PFSK-1 (cell line): Measurements from ENCODE around the gene SIPA1L3.

Experiments
- FOXP2 ChIP-seq: optimal IDR thresholded peaks from 2 replicates; pipeline ENCODE3; 2011; ENCODE audit warnings: borderline replicate concordance, control low read depth, inconsistent platforms; ENCODE audit not compliant: insufficient read depth; ENCODE audit errors: extremely low read length, extremely low read depth
- POLR2AphosphoS5 ChIP-seq: IDR thresholded peaks from 2 replicates; pipeline ENCODE4 v1.6.1; 2012; ENCODE audit warnings: low read depth, mild to moderate bottlenecking, control low read depth, low read length, moderate library complexity
- SIN3A ChIP-seq: IDR thresholded peaks from 2 replicates; pipeline ENCODE4 v1.6.1; 2012; ENCODE audit warnings: mild to moderate bottlenecking, low read length, moderate library complexity, borderline replicate concordance; ENCODE audit not compliant: insufficient read depth
- TAF1 ChIP-seq: IDR thresholded peaks from 2 replicates; pipeline ENCODE4 v1.6.1; 2012; ENCODE audit warnings: low read length, control low read depth, borderline replicate concordance; ENCODE audit not compliant: insufficient read depth
- TF ChIP-seq, protein P1 (sequence below), 2 experiments: IDR thresholded peaks; 2 replicates each; pipeline versions ENCODE4 v1.6.1 to v1.8.0; 2011 to 2012; ENCODE audit warnings: low read depth in 2 of 2, low read length in 2 of 2, control low read depth in 1 of 2, inconsistent platforms in 1 of 2, mild to moderate bottlenecking in 1 of 2, moderate library complexity in 1 of 2; ENCODE audit not compliant: insufficient read depth in 1 of 2

The SIPA1L3 gene

GRCh38 chr19:38196245-38196837, 289.3 kb downstream of the SIPA1L3 start:
- TF ChIP-seq, protein P1, sequence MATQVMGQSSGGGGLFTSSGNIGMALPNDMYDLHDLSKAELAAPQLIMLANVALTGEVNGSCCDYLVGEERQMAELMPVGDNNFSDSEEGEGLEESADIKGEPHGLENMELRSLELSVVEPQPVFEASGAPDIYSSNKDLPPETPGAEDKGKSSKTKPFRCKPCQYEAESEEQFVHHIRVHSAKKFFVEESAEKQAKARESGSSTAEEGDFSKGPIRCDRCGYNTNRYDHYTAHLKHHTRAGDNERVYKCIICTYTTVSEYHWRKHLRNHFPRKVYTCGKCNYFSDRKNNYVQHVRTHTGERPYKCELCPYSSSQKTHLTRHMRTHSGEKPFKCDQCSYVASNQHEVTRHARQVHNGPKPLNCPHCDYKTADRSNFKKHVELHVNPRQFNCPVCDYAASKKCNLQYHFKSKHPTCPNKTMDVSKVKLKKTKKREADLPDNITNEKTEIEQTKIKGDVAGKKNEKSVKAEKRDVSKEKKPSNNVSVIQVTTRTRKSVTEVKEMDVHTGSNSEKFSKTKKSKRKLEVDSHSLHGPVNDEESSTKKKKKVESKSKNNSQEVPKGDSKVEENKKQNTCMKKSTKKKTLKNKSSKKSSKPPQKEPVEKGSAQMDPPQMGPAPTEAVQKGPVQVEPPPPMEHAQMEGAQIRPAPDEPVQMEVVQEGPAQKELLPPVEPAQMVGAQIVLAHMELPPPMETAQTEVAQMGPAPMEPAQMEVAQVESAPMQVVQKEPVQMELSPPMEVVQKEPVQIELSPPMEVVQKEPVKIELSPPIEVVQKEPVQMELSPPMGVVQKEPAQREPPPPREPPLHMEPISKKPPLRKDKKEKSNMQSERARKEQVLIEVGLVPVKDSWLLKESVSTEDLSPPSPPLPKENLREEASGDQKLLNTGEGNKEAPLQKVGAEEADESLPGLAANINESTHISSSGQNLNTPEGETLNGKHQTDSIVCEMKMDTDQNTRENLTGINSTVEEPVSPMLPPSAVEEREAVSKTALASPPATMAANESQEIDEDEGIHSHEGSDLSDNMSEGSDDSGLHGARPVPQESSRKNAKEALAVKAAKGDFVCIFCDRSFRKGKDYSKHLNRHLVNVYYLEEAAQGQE (IDR thresholded peaks at IDR 0.05; ENCODE audit: insufficient read depth in 1 of 2, low read depth in 2 of 2, low read length in 2 of 2): no peak

- TF ChIP-seq, protein P1 (IDR thresholded peaks at IDR 0.05; ENCODE audit: insufficient read depth in 1 of 2, low read depth in 2 of 2, low read length in 2 of 2): no peak
These were observed 290.1 kb downstream of the SIPA1L3 start for GRCh38 chr19:38196948-38197656.

GRCh38 chr19:38197937-38198704, 291.1 kb downstream of the SIPA1L3 start:
- TF ChIP-seq FOXP2 (no peak), POLR2AphosphoS5 (no peak), SIN3A (no peak), TAF1 (no peak)
- TF ChIP-seq, protein P1 (IDR thresholded peaks at IDR 0.05; ENCODE audit: insufficient read depth in 1 of 2, low read depth in 2 of 2, low read length in 2 of 2): no peak

DNA sequence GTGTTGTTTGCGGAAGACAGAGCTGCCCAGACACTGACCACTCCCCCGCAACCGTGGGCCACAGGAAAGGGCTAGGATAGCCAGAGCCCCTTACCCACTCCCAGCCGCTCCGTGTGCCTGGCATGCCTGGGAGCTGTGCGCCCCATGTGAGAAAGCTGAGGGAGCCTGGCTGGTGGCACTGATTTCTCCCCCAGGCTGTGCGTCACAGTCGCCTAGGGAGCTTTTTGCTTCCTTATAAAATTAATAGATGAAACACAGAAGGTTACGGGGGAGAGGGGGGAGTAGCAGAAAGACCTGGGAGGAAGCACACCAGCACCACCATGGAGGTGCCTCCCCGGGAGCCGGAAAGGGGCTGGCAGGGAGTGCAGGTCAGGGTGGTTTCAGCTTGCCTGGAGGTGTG, 292.3 kb downstream of the SIPA1L3 start:
- TF ChIP-seq TAF1 (no peak), FOXP2 (no peak), POLR2AphosphoS5 (no peak)

GRCh38 chr19:38201731-38202130, 294.7 kb downstream of the SIPA1L3 start:
- TF ChIP-seq SIN3A: no peak
- TF ChIP-seq TAF1: no peak
- no peak for TF ChIP-seq FOXP2
- TF ChIP-seq, protein P1 (IDR thresholded peaks at IDR 0.05; ENCODE audit: insufficient read depth in 1 of 2, low read depth in 2 of 2, low read length in 2 of 2): no peak
- TF ChIP-seq POLR2AphosphoS5: no peak
